Liver (tissue), 9 donors: ENCODE measurements around the gene PLEKHG4. TPM values are rescaled to one million over a fixed set of nuclear protein-coding genes. Genes with fewer than 3 reads are reported as not detected.

Experiments
- DNase-seq: peaks from one replicate; pipeline ENCODE4 v3.0.0-alpha.2; 2017; ENCODE audit warnings: low spot score
- H3K27ac ChIP-seq, 2 donors: one replicate each; pipeline ENCODE4 v1.7.0; 2013; ENCODE audit warnings: inconsistent platforms in 2 of 2, low read length in 2 of 2, control low read depth in 1 of 2, low read depth in 1 of 2, mild to moderate bottlenecking in 1 of 2
- H3K27me3 ChIP-seq, 4 donors: one replicate each; pipeline versions ENCODE4 v1.6.1 to v1.7.0; 2013; ENCODE audit warnings: low read length in 3 of 4, inconsistent platforms in 1 of 4, mild to moderate bottlenecking in 1 of 4, moderate library complexity in 1 of 4; ENCODE audit not compliant: control insufficient read depth in 4 of 4, insufficient read depth in 4 of 4
- H3K36me3 ChIP-seq, 4 donors: one replicate each; pipeline versions ENCODE4 v1.6.1 to v1.7.0; 2013; ENCODE audit warnings: low read length in 3 of 4, mild to moderate bottlenecking in 3 of 4, low read depth in 1 of 4, moderate library complexity in 1 of 4; ENCODE audit not compliant: control insufficient read depth in 4 of 4, insufficient read depth in 3 of 4
- H3K4me1 ChIP-seq, 4 donors: one replicate each; pipeline versions ENCODE4 v1.6.1 to v1.7.0; 2013; ENCODE audit warnings: low read length in 3 of 4, mild to moderate bottlenecking in 3 of 4, moderate library complexity in 1 of 4; ENCODE audit not compliant: control insufficient read depth in 4 of 4, insufficient read depth in 4 of 4
- H3K4me3 ChIP-seq, 3 donors: one replicate each; pipeline versions ENCODE4 v1.6.1 to v1.7.0; 2013; ENCODE audit warnings: low read length in 3 of 3, control low read depth in 1 of 3, low read depth in 1 of 3, mild to moderate bottlenecking in 1 of 3
- H3K9ac ChIP-seq, 2 donors: one replicate each; pipeline ENCODE4 v1.7.0; 2013; ENCODE audit warnings: low read length in 2 of 2, mild to moderate bottlenecking in 2 of 2, moderate library complexity in 2 of 2, control low read depth in 1 of 2, low read depth in 1 of 2
- H3K9me3 ChIP-seq, 4 donors: one replicate each; pipeline versions ENCODE4 v1.6.1 to v1.7.0; 2013; ENCODE audit warnings: low read length in 3 of 4; ENCODE audit not compliant: control insufficient read depth in 4 of 4
- ATF3 ChIP-seq: IDR thresholded peaks from 2 replicates; pipeline ENCODE4 v1.6.1; 2016; ENCODE audit warnings: antibody characterized with exemption
- CTCF ChIP-seq: fragments of 150-350 bp; IDR thresholded peaks from 2 replicates; pipeline ENCODE4 v1.5.1; 2017; ENCODE audit warnings: improper control_type of control experiment, low read depth, low read length; ENCODE audit not compliant: missing input control
- EGR1 ChIP-seq, 2 donors: IDR thresholded peaks; 2 replicates each; pipeline ENCODE4 v1.6.1; 2016 to 2018; ENCODE audit warnings: antibody characterized with exemption in 2 of 2, low read depth in 2 of 2
- FOXA2 ChIP-seq: IDR thresholded peaks from 2 replicates; pipeline ENCODE4 v1.6.1; 2016; ENCODE audit warnings: antibody characterized with exemption
- GABPA ChIP-seq, 2 donors: IDR thresholded peaks in 1 of 2; conservative IDR thresholded peaks in 1 of 2; 2 replicates each; pipeline ENCODE4 v1.6.1; 2016; ENCODE audit warnings: antibody characterized with exemption in 2 of 2, mild to moderate bottlenecking in 1 of 2, moderate library complexity in 1 of 2
- HNF4G ChIP-seq: IDR thresholded peaks from 2 replicates; pipeline ENCODE4 v1.6.1; 2016; ENCODE audit warnings: antibody characterized with exemption
- JUND ChIP-seq, 2 donors: IDR thresholded peaks; 2 replicates each; pipeline ENCODE4 v1.6.1; 2016; ENCODE audit warnings: antibody characterized with exemption in 2 of 2
- MAX ChIP-seq: IDR thresholded peaks from 2 replicates; pipeline ENCODE4 v1.6.1; 2016; ENCODE audit warnings: antibody characterized with exemption
- NR2F2 ChIP-seq: IDR thresholded peaks from 2 replicates; pipeline ENCODE4 v1.6.1; 2016; ENCODE audit warnings: antibody characterized with exemption
- RAD21 ChIP-seq, 2 donors: IDR thresholded peaks; 2 replicates each; pipeline ENCODE4 v1.6.1; 2016; ENCODE audit warnings: antibody characterized with exemption in 2 of 2, mild to moderate bottlenecking in 2 of 2
- REST ChIP-seq: IDR thresholded peaks from 2 replicates; pipeline ENCODE4 v1.6.1; 2016; ENCODE audit warnings: antibody characterized with exemption, mild to moderate bottlenecking
- RXRA ChIP-seq, 2 donors: IDR thresholded peaks; 2 replicates each; pipeline ENCODE4 v1.6.1; 2017 to 2018; ENCODE audit warnings: antibody characterized with exemption in 2 of 2, mild to moderate bottlenecking in 1 of 2
- SP1 ChIP-seq: IDR thresholded peaks from 2 replicates; pipeline ENCODE4 v1.6.1; 2018; ENCODE audit warnings: antibody characterized with exemption, mild to moderate bottlenecking
- TAF1 ChIP-seq: conservative IDR thresholded peaks from 2 replicates; pipeline ENCODE4 v1.6.1; 2016; ENCODE audit warnings: antibody characterized with exemption, mild to moderate bottlenecking
- YY1 ChIP-seq: IDR thresholded peaks from 2 replicates; pipeline ENCODE4 v1.6.1; 2016; ENCODE audit warnings: antibody characterized with exemption, mild to moderate bottlenecking
- ZBTB33 ChIP-seq: IDR thresholded peaks from 2 replicates; pipeline ENCODE4 v1.6.1; 2016; ENCODE audit warnings: antibody characterized with exemption
- WGBS: extraction: QIAGEN DNeasy Blood & Tissue Kit; methylation state at CpG from one replicate; pipeline ENCODE4 v1.1.7; 2013; 5-methylcytosine and 5-hydroxymethylcytosine counted together
- polyA plus RNA-seq, 2 donors: library from polyadenylated mRNA; stranded (reverse) in 1 of 2; unstranded in 1 of 2; fragments of 200-250 nt in 1 of 2; fragments of >200 nt in 1 of 2; fragmentation: Nextera tagmentation in 1 of 2; extraction: Ambion mirVana in 1 of 2; gene quantifications; one replicate each; pipeline versions ENCODE4 v1.2.1 to v1.2.3, GENCODE V29; 2013 to 2015
- total RNA-seq, 2 donors: library from RNA; depleted of rRNA; stranded (reverse); fragments of >200 nt; gene quantifications; one replicate each; pipeline ENCODE4 v1.2.3, GENCODE V29; 2014
- donor health status: healthy.
- donor health status: healthy.
- donor health status: healthy.
- donor health status: healthy.
- donor health status: healthy.

The PLEKHG4 gene
- total and polyA plus RNA-seq, 4 donors, result 0.21 to 2.6 (median 0.68) TPM

GRCh38 chr16:67230809-67231660 lies 48.3 kb upstream of the PLEKHG4 start:
- peaks cover 0 to 27% (median 17%) of the 10 kb centered on the region in 4 donors for H3K4me1 ChIP-seq
- no peak overlapping the region for H3K4me3 ChIP-seq
- peaks cover 7 to 20% (median 17%) of the 10 kb centered on the region in 4 donors for H3K36me3 ChIP-seq
- 67% methylated on average over 12 of the region's 12 CpGs for WGBS
- H3K9me3 ChIP-seq, result no peaks in the 10 kb centered on the region
- H3K27ac ChIP-seq, result no peak overlapping the region
- no peaks in the 10 kb centered on the region for H3K27me3 ChIP-seq
- H3K9ac ChIP-seq, result no peak overlapping the region
- DNase-seq, result no peak
- no peak for TF ChIP-seq JUND (IDR thresholded peaks at IDR 0.05)
- TF ChIP-seq GABPA (IDR thresholded peaks at IDR 0.05 in 1 of 2, conservative IDR thresholded peaks at IDR 0.05 in 1 of 2), result peak in 1 of 2 donors; percentile 20

- H3K9me3 ChIP-seq, result no peaks in the 10 kb centered on the region
- no peak for DNase-seq
- H3K9ac ChIP-seq, result no peak overlapping the region
- no peaks in the 10 kb centered on the region for H3K27me3 ChIP-seq
- WGBS, result 65% methylated on average over 7 of the region's 7 CpGs
- H3K27ac ChIP-seq, result no peak overlapping the region
- H3K4me1 ChIP-seq, result peaks cover 0 to 9% (median 0%) of the 10 kb centered on the region in 4 donors
- no peak overlapping the region for H3K4me3 ChIP-seq
- TF ChIP-seq CTCF, result no peak
- TF ChIP-seq HNF4G, result no peak
- TF ChIP-seq RAD21 (IDR thresholded peaks at IDR 0.05), result no peak
- no peak for TF ChIP-seq FOXA2
- no peak for TF ChIP-seq YY1
- TF ChIP-seq REST, result no peak
- no peak for TF ChIP-seq ZBTB33
- TF ChIP-seq ATF3, result no peak
- no peak for TF ChIP-seq MAX
- TF ChIP-seq SP1, result no peak
- TF ChIP-seq TAF1, result no peak
- no peak for TF ChIP-seq JUND (IDR thresholded peaks at IDR 0.05)
- no peak for TF ChIP-seq NR2F2
- TF ChIP-seq RXRA (IDR thresholded peaks at IDR 0.05), result no peak
- TF ChIP-seq GABPA (IDR thresholded peaks at IDR 0.05 in 1 of 2, conservative IDR thresholded peaks at IDR 0.05 in 1 of 2), result no peak
- TF ChIP-seq EGR1 (IDR thresholded peaks at IDR 0.05; ENCODE audit: low read depth in 2 of 2), result no peak
- H3K36me3 ChIP-seq, result peaks cover 7 to 28% (median 16%) of the 10 kb centered on the region in 4 donors
These were observed 45.7 kb upstream of the PLEKHG4 start for GRCh38 chr16:67233596-67233995.
